OCI-LY7 (cell line): ENCODE results near the gene TMEM107.

Source experiments
- EZH2phosphoT487 ChIP-seq: fragments of 200-600 bp; sonication (generic); IDR thresholded peaks from 2 replicates; pipeline ENCODE4 v1.6.1; 2018; ENCODE audit warnings: low read depth, borderline replicate concordance, mild to moderate bottlenecking, mixed run types, antibody characterized with exemption, low read length, moderate library complexity, mixed read lengths
- TF ChIP-seq, protein P1 (sequence below): fragments of 200-600 bp; sonication (generic); conservative IDR thresholded peaks from 2 replicates; pipeline ENCODE4 v1.5.1; 2014; ENCODE audit warnings: mild to moderate bottlenecking, antibody characterized with exemption, low read length, moderate library complexity, mixed read lengths

DNA sequence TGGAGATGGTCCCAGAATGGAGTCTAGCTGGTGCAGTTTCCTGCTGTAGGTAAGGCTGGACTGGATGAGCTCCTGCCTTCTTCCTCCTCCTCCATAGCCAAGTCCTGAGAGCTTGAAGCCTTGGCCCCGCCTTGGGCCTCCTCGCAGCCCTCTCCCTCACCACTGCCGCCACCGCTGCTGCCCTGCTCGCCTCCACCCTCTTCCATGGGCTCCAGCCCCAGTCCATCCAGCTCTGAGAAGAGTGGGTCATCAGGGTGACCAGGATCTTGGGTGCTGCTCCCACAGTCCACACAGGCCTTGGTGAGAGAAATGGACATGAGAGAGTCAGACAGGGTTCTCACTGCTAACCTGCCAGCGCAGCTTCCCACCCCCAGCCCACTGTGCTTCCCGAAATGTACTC, 35.1 kb downstream of the TMEM107 start:
- TF ChIP-seq, protein P1, sequence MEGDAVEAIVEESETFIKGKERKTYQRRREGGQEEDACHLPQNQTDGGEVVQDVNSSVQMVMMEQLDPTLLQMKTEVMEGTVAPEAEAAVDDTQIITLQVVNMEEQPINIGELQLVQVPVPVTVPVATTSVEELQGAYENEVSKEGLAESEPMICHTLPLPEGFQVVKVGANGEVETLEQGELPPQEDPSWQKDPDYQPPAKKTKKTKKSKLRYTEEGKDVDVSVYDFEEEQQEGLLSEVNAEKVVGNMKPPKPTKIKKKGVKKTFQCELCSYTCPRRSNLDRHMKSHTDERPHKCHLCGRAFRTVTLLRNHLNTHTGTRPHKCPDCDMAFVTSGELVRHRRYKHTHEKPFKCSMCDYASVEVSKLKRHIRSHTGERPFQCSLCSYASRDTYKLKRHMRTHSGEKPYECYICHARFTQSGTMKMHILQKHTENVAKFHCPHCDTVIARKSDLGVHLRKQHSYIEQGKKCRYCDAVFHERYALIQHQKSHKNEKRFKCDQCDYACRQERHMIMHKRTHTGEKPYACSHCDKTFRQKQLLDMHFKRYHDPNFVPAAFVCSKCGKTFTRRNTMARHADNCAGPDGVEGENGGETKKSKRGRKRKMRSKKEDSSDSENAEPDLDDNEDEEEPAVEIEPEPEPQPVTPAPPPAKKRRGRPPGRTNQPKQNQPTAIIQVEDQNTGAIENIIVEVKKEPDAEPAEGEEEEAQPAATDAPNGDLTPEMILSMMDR = no peak
- TF ChIP-seq EZH2phosphoT487 = no peak
